SK-N-MC (cell line): Measurements from ENCODE around the gene CKAP2.

Source experiments
- EZH2 ChIP-seq: fragments of 200-600 bp; sonication (generic); IDR thresholded peaks from one replicate; pipeline ENCODE4 v1.6.1; 2017; ENCODE audit warnings: antibody characterized with exemption
- POLR2AphosphoS5 ChIP-seq: IDR thresholded peaks from 2 replicates; pipeline ENCODE4 v1.6.1; 2012; ENCODE audit warnings: mild to moderate bottlenecking, low read depth, low read length, borderline replicate concordance

GRCh38 chr13:52454820-52455676 is at the start of gene CKAP2:
- TF ChIP-seq EZH2 = no peak
- TF ChIP-seq POLR2AphosphoS5 = peak; percentile 92
